NCI-H82 treated with DMSO at 0.1 percent for 48 hours (cell line): ENCODE measurements around the gene VWA5B1.
A peak's percentile ranks its signal among the peaks of the same experiment; 100 is the strongest.

Experiments
- DNase-seq: peaks from one replicate; lab custom pipeline; 2025; ENCODE audit not compliant: unreplicated experiment; lab: John Stamatoyannopoulos, UW

Gene VWA5B1

GRCh38 chr1:20366056-20366462 lies 75.4 kb downstream of the VWA5B1 start:
- DNase-seq, result peak; percentile 75

GRCh38 chr1:20366463-20367115 lies 75.9 kb downstream of the VWA5B1 start:
- no peak for DNase-seq

- DNase-seq, result peak; percentile 63
These were observed 76.5 kb downstream of the VWA5B1 start for GRCh38 chr1:20367116-20367585.

- no peak for DNase-seq
These were observed 77.0 kb downstream of the VWA5B1 start for GRCh38 chr1:20367626-20368025.

- peak; percentile 16 for DNase-seq
These were observed 78.3 kb downstream of the VWA5B1 start for GRCh38 chr1:20368866-20369470.

- DNase-seq, result peak; percentile 84
These were observed 80.0 kb downstream of the VWA5B1 start for GRCh38 chr1:20370698-20371097.

- no peak for DNase-seq
These were observed 80.7 kb downstream of the VWA5B1 start for GRCh38 chr1:20371411-20371810.

GRCh38 chr1:20371883-20372282 lies 81.2 kb downstream of the VWA5B1 start:
- no peak for DNase-seq

- DNase-seq, result no peak
These were observed 82.0 kb downstream of the VWA5B1 start for GRCh38 chr1:20372676-20373075.

- DNase-seq, result no peak
These were observed 82.6 kb downstream of the VWA5B1 start for GRCh38 chr1:20373286-20373685.

- DNase-seq, result no peak
These were observed 83.1 kb downstream of the VWA5B1 start for GRCh38 chr1:20373764-20374163.

- DNase-seq, result no peak
These were observed 84.9 kb downstream of the VWA5B1 start for GRCh38 chr1:20375563-20375962.

- no peak for DNase-seq
These were observed 85.5 kb downstream of the VWA5B1 start for GRCh38 chr1:20376171-20376570.

- peak; percentile 29 for DNase-seq
These were observed 86.3 kb downstream of the VWA5B1 start for GRCh38 chr1:20376880-20377494.

GRCh38 chr1:20377516-20378270 lies 87.0 kb downstream of the VWA5B1 start:
- DNase-seq, result no peak

GRCh38 chr1:20379075-20379474 lies 88.4 kb downstream of the VWA5B1 start:
- no peak for DNase-seq

GRCh38 chr1:20380175-20380574 lies 89.5 kb downstream of the VWA5B1 start:
- DNase-seq, result no peak

- no peak for DNase-seq
These were observed 90.0 kb downstream of the VWA5B1 start for GRCh38 chr1:20380616-20381035.

- no peak for DNase-seq
These were observed 90.5 kb downstream of the VWA5B1 start for GRCh38 chr1:20381045-20381641.

- no peak for DNase-seq
These were observed 91.3 kb downstream of the VWA5B1 start for GRCh38 chr1:20381961-20382360.

GRCh38 chr1:20382711-20383110 lies 92.0 kb downstream of the VWA5B1 start:
- DNase-seq, result no peak
